Measurements from ENCODE around the gene CEP44.
"Not testable (repeated sequence)": the region's sequence is repeated elsewhere in the genome, so short reads cannot be mapped to it uniquely, and the experiment has no call there.

Gene CEP44

DNA sequence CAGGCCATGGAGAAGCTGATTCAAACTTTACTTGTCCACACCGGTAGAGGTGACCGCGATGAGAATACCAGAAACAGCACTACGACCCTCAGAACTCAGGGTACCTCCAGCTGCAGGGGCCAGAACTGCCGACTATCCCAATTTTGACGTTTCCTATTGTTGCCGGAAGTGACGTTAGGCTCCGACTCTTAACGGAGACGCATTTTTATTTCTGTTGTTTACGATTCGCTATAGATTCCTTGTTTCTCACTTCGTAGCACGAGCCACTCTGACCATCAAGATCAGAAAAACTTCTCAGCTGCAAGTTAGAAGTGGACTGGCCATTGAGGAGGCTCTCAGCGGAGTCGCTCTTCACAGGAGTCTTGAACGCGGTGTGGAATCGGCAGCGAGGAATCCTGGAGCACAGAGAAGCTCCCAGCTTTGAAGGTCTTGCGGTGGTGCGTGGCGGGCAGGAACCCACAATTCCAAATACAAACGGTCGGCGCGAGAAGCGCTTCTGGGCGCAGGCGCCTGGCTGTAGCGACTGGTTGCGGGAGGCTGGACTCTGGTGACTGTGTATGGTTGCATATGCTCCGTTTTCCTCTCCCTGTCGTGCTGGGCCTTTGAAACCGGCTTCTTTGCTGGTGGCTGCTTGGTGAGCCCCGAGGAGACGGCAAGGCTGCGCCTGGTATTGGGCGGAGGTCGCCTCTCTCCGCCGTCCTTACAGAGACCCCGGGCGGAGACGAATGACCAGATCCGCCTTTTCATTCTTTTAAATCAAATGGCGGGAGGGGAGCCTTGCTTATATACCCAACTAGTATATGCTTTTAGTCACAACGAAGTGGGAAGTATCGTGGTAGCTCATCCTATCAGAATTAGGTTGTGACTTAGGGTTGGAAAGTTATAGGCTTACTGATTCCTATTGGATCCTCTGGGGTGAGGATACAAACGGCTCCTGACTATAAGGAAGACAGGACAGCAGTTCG is at the start of gene CEP44, which contains the start of gene FBXO8:
Gene CEP44 (plus strand): TSS at position 405 of the 965 bp plus-strand sequence. CDS start 15,211 bp downstream, outside the sequence.
Gene FBXO8 (minus strand): TSS at position 161 of the 965 bp plus-strand sequence. CDS start 20,575 bp downstream, outside the sequence.
- peak; percentile 77 for DNase-seq
- in situ Hi-C loops (cut with HindIII; ENCODE audit: low pct_ligation_motif_present, low pct_unique_long_range_greater_than_20kb, low sequenced_read_pairs), result no loop called here

- in situ Hi-C loops (cut with HindIII; ENCODE audit: low pct_ligation_motif_present, low pct_unique_long_range_greater_than_20kb, low sequenced_read_pairs), result no loop called here
- no peak for DNase-seq
Observed at GRCh38 chr4:174236359-174236758, 47.4 kb upstream of the CEP44 start.

GRCh38 chr4:174241162-174241561 is 42.5 kb upstream of the CEP44 start:
- no peak for DNase-seq
- in situ Hi-C loops (cut with HindIII; ENCODE audit: low pct_ligation_motif_present, low pct_unique_long_range_greater_than_20kb, low sequenced_read_pairs), result no loop called here

GRCh38 chr4:174244441-174244840 is 39.3 kb upstream of the CEP44 start:
- DNase-seq, result peak; percentile 24
- in situ Hi-C loops (cut with HindIII; ENCODE audit: low pct_ligation_motif_present, low pct_unique_long_range_greater_than_20kb, low sequenced_read_pairs), result no loop called here

DNA sequence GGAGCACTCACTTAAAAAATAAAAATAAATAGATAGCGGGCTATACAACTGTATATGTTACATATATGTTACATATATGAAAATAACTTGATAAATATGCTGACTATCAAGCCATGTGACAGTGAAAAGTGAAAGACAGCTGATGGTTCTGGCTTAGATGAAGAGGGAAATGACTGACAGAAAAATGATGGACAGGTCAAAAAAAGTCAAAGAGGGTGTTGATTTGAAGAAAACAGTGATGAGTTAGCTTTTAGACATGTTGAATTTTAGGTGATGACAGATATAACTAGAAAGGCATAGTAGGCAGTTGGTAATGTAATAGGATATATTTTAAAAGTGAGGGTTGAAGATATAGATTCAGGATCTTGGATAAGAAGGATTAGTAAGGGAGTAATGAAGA is 38.0 kb upstream of the CEP44 start:
- no peak for DNase-seq
- in situ Hi-C loops (cut with HindIII; ENCODE audit: low pct_ligation_motif_present, low pct_unique_long_range_greater_than_20kb, low sequenced_read_pairs), result no loop called here

DNA sequence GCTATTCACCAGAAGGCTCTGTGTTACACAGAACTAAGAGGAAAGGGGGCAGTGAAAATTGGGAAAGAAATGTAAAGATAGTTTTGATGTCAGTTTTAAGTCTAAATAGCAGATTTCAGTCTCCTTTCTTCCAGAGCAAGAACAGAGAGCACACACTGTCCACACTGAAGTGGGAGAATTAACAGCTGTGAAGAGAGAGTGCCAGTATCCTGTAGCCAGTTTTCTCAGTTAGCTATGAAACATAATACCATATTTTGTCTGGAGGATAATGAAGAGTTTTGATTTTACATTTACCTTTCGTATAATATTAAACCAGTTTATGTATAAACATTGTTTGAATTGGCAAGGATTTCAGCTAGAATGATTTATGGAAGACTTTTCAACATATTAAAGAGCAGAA is 35.3 kb upstream of the CEP44 start:
- DNase-seq, result no peak
- in situ Hi-C loops (cut with HindIII; ENCODE audit: low pct_ligation_motif_present, low pct_unique_long_range_greater_than_20kb, low sequenced_read_pairs), result no loop called here

DNA sequence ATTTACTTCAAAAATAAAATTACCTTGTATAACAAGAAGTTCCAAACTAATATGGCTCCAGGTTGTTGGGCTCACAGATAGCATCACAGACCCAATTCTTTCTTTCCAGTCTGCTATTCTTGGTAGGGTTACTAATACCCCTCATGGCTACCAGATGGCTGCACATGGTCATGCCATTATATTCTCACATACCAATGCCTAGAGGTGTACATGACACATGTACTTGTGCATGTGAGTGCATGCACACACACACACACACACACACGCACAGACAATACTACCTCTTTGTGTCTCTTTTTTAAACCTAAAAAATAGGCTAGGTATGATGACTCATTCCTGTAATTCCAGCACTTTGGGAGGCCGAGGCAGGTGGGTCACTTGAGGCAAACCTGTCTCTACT is 31.3 kb upstream of the CEP44 start:
- in situ Hi-C loops (cut with HindIII; ENCODE audit: low pct_ligation_motif_present, low pct_unique_long_range_greater_than_20kb, low sequenced_read_pairs), result no loop called here
- no peak for DNase-seq

GRCh38 chr4:174254613-174255012 is 29.1 kb upstream of the CEP44 start:
- DNase-seq, result no peak
- in situ Hi-C loops (cut with HindIII; ENCODE audit: low pct_ligation_motif_present, low pct_unique_long_range_greater_than_20kb, low sequenced_read_pairs), result no loop called here

- DNase-seq, result no peak
- in situ Hi-C loops (cut with HindIII; ENCODE audit: low pct_ligation_motif_present, low pct_unique_long_range_greater_than_20kb, low sequenced_read_pairs), result no loop called here
Observed at GRCh38 chr4:174255374-174255773, 28.3 kb upstream of the CEP44 start.

GRCh38 chr4:174255786-174256185 is 27.9 kb upstream of the CEP44 start:
- DNase-seq, result no peak
- in situ Hi-C loops (cut with HindIII; ENCODE audit: low pct_ligation_motif_present, low pct_unique_long_range_greater_than_20kb, low sequenced_read_pairs), result no loop called here

DNA sequence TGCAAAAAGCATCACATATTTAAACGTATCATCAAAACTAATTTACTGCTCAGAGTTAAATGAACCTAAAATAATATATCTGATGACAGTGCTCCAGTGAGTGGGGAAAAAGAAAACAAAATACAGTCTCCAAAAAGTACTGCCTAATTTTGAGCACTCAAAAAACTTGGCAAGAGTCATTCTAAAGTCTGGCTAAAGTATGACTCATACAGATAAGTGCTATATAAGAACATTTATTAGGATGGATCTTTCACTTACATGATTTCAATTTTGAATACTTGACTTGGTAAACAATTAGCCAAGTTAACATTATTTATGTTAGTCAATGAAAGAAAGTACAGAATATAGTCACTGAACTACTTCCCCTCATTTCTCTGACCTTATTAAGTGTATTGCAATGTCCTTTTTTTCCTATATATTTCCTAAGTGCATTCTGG is 27.4 kb upstream of the CEP44 start:
- no peak for DNase-seq
- in situ Hi-C loops (cut with HindIII; ENCODE audit: low pct_ligation_motif_present, low pct_unique_long_range_greater_than_20kb, low sequenced_read_pairs), result no loop called here

GRCh38 chr4:174259580-174259979 is 24.1 kb upstream of the CEP44 start:
- DNase-seq, result no peak
- in situ Hi-C loops (cut with HindIII; ENCODE audit: low pct_ligation_motif_present, low pct_unique_long_range_greater_than_20kb, low sequenced_read_pairs), result no loop called here

- in situ Hi-C loops (cut with HindIII; ENCODE audit: low pct_ligation_motif_present, low pct_unique_long_range_greater_than_20kb, low sequenced_read_pairs), result no loop called here
- DNase-seq, result peak; percentile 55
Observed at GRCh38 chr4:174260099-174260498, 23.6 kb upstream of the CEP44 start.

GRCh38 chr4:174261432-174261831 is 22.3 kb upstream of the CEP44 start:
- DNase-seq; in situ Hi-C loops (cut with HindIII; ENCODE audit: low pct_ligation_motif_present, low pct_unique_long_range_greater_than_20kb, low sequenced_read_pairs): not testable (repeated sequence)

DNA sequence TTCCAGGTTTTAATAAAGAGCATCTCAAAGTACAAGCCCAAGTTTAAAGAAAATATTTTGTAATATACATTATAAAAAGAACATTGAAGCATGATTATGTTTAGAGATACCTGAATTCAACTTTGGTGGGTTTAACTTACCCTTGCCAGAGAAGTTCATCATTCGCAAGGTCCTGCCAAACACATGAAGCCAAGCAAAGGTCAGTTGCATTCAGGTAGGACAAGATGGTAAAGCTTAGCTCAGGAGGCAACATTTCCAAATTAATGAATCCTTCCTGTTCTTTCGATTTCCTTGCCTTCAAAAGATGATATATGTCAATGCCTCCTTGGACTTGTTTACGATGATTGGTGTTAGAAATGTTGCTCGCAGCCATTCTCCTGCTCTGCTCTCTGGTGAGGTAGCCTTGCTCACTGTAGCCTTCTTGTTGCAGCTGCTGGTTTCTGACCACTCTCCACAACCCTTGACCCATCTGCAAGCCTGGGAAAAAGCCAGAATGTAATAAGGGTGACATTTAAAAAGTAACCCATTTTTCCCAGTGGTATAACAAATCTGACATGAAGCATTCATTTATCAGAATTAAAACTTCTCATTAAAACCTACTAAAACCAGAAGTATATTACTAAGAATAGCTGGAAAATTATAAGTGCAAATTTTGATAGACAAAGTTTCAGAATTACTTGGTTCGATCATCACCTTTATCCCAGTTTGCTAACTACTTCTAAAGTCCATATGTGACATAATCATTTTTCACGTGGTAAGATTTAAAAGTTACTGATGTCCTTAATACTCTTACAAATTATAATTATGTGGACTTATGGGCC is 20.9 kb upstream of the CEP44 start:
- in situ Hi-C loops (cut with HindIII; ENCODE audit: low pct_ligation_motif_present, low pct_unique_long_range_greater_than_20kb, low sequenced_read_pairs), result no loop called here
- DNase-seq, result no peak

DNA sequence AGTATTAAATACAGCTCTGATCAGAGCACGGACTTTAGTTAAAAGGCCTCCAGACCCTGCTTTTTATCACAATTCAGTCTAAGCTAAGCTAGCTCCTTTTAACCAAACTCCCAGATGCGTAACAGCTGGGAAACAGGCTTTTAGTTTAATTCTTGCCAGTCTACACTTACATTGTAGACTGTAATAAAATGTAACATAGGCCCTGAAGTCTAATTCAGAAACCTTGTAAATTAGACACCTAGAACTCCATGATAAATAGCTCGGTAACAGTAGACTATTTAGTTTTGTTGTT is 20.3 kb upstream of the CEP44 start:
- in situ Hi-C loops (cut with HindIII; ENCODE audit: low pct_ligation_motif_present, low pct_unique_long_range_greater_than_20kb, low sequenced_read_pairs), result no loop called here
- DNase-seq, result no peak

GRCh38 chr4:174265916-174266315 is 17.8 kb upstream of the CEP44 start:
- DNase-seq, result no peak
- in situ Hi-C loops (cut with HindIII; ENCODE audit: low pct_ligation_motif_present, low pct_unique_long_range_greater_than_20kb, low sequenced_read_pairs), result no loop called here

DNA sequence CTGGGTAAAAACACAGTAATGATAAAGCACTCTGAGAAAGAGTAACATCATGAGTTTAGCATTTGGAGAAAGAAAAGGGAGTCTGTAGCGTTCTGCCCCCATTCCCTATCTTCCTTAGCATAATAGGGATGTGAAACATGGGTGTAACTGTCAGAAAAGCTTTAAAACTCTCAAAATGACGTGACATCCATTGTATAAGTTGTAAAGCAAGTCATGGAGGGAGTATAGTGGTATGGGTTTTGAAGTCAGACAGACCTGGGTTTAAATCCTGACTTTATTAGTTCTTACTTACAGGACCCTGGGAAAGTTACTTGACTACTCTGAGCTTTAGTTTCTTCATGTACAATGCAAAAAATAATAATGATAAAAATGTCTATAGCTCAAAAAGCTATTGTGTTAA is 17.3 kb upstream of the CEP44 start:
- in situ Hi-C loops (cut with HindIII; ENCODE audit: low pct_ligation_motif_present, low pct_unique_long_range_greater_than_20kb, low sequenced_read_pairs), result no loop called here
- no peak for DNase-seq

GRCh38 chr4:174273930-174274329 is 9.8 kb upstream of the CEP44 start:
- no peak for DNase-seq
- in situ Hi-C loops (cut with HindIII; ENCODE audit: low pct_ligation_motif_present, low pct_unique_long_range_greater_than_20kb, low sequenced_read_pairs), result no loop called here
